Stimulated activated CD8-positive, alpha-beta memory T cell treated with anti-CD3 and anti-CD28 coated beads, Interleukin-4, amount 100 ng/mL, for 1 hour (primary cell): ENCODE results near the gene RRAS.

ENCODE experiments used
- DNase-seq, 2 donors: peaks; one replicate each; pipeline ENCODE4 v3.0.0-alpha.2; 2020; ENCODE audit warnings: low read depth in 2 of 2, low spot score in 1 of 2

The RRAS gene

DNA sequence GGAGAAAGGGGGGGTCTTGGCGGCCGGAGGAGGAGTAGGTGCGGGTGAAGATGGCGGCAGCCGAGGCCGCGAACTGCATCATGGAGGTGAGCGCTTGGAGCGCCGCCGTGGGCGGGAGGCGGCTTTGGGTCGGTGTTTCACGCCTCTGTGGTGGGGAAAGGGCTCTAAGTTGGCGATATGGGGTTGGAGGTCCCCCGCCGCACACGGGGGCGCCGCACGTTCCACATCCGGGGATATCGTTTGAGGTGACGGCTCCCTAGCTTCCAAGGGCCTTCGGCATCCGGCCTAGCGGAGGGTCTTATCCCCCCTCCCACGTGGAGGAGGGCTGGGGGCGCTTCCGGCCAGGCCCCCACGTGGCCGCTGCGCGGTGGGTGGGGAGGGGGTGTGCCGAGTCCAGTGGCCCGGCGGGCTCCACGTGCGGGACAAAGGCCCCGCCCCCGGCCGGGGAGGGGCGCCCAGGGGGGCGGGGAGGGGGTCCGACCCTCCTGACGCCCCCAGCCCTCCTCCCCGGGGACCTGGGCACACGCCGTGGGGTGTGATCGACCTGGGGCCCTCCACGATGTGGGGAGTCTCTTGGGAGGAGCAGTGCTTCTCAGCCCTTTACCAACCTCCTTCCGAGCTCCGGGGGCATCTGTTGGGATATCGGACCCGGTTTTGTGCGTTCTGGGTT lies 37.4 kb upstream of the RRAS start, which contains the start of gene PRMT1:
Gene PRMT1 (plus strand): TSS at position 41 of the 670 bp plus-strand sequence. CDS start 10 bp downstream, at position 51.
- DNase-seq, result no peak

DNA sequence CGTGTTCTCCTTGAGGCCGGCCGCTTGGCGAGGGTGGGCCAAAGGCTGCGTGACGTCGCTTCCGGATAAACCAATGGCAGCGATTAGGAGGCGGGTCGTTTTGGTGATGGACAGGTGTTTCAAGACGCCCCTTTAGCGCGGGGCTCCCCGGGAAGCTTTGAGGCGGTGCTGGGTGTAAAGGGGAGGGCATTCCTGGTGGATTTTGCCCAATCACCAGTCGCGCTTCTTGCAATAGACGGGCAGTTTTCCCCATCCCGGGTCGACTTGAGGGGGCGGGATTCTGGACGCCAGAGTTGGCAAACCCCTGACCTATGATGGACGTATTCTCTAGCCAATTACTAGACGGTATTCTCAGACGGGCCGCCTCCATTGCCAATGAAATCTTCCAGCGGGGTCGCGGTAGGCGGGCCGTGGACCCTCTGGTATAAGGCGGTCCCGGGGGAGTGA lies 36.9 kb upstream of the RRAS start:
- peak; percentile 93 to 97 for DNase-seq

DNA sequence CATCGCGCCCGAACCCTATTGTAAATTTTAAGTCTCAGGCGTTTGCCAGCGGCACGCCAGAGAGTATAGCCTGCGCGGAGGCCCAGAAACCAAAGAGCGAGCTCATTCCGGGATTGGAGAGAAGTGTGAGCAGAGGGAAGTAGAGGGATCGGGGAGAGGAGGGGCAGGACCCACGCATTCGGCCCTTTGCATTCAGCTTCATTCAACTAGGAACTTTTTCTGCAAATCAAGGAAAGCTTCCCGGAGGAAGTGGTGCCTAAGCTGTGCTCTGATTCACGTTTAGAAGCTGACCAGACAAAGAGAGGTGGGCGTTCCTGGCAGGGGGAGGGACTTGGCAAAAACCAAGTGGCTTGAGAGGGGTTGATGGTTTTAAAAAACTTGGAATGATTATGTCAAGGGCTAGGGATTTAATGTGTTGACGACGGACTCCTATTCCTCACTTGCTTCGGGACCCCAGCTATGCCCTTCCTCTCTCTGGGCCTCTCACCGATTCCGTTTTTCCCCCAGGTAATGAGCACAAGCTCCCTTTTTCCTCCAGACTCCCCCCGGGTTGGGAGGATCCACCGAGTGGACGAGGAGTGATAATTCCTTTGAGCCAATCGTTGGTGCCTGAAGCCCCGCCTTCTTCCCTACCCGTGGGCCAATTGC lies 36.3 kb upstream of the RRAS start:
- DNase-seq, result peak in 1 of 2 donors; percentile 37

DNA sequence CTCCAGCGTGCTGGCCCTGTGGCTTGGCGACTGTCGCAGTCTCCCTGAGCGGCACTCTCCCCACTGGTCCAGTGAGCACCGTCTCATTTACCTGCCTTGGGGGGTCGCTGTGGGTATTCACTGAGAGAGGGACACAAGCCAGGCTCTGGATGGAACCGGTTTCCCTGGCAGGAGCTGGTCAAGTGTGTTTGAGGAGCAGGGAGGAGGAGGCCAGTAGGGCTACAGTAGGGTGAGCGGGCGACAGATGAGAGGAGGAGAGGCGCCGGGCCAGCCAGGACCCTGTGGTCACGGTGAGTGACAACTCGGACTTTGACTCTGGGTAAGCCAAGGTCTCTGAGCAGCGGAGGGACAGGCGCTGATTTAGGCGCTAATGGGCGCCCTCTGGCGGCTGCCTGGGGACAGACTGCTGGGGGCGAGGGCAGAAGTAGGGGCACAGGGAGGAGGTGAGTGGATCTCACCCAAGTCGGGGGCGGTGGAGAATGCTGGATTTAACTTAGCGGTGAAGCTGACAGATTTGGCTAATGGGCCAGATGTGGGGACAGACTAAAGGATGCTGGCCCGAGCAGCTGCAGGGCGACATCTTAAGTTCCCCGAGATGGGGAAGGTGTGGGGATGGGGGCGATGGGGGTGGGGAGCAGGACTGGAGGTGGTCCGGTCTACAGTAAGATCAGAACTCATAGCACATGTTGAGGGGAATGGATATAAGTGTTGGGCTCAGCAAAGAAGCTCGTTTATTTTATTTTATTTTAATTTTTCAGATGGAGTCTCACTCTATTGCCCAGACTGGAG lies 32.4 kb upstream of the RRAS start:
- peak; percentile 50 to 59 for DNase-seq

DNA sequence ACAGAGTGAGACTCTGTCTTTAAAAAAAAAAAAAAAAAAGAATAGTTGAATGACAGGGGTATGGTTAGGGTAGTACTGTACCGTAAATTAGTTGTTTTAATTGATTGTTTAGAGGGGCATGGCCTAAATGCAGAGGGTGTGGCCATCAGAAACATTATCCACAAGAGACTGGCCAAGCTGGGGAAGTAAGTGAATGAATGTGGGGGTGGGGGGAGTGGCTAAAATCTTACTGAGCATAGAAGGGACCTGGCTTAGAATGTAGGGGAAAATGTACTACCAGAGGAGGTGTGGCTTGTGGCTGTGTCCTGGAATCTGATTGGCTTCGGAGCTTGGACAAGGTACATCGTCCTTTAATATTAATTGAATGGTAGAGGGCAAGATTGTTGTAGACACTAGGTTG lies 29.6 kb upstream of the RRAS start:
- DNase-seq, result no peak

DNA sequence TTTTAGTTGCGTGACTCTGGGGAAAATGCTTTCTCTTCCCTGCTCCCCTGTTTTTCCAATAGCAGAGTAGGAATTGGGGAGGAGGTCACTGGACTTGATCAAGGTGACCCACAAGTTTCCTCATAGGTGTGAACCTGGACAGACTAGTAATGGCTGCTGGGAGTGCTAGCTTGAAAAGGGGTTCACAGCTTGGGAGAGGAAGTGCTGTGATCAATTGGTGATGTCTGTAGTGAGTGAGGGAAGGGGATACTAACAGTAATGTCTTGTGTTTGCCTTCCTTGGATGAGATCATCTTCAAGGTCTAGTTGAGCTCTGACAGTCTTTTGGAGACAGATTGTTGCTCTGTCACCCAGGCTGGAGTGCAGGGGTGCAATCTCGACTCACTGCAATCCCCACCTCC lies 27.5 kb upstream of the RRAS start:
- no peak for DNase-seq

DNA sequence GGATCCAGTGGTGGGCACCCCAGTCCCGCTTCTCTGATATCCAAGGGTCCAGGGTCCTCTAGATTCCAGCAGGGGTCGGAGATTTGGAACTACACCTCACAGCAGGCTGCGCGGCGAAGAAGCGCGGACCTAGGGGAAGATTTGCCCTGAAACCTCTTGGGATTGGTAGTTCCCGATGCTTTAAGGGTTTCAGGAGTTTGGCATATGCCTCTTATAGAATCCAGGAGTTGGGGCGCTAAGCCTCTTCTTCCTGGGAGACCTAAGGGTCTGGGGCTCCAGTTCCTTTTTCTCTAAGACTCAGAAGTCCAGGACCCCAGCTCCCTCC lies 26.1 kb upstream of the RRAS start:
- no peak for DNase-seq

DNA sequence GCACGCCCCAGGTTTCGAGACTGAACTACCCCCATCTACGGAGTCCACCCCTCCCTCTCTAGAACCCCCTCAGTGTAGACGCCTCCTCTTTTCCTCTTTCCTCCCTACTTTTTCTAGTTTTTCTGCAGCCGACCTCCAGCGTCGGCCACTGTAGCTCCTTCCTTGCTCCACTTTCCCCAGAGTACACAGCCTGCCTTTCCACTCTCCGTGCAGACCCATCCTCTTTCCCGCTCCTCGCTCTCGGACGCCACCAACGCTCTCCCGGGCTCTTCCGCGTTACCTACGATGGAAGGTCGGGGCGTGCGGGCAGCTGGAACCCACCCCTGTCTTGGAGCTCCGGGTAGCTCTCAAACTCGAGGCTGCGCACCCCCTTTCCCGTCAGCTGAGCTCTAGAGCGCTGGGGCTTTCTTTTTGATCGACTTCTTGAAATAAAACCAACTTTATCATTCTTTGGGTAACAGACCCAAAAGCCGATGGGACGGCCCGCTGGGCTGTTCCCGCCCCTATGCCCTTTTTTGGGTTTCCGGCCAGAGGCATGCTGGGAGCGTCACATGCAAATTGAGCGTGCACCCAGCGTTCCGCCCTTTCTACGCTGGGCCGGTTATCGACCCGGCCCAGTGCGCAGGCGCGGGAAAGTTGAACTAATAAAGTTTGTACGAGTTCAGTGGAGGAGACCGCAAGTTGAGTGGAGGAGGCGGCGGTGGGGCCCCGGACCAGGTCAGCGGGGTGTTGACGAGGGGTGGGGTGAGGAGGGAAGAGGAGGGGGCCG lies 25.6 kb upstream of the RRAS start, which contains the start of the genes BCL2L12 and IRF3:
Gene BCL2L12 (plus strand): TSS at position 583 of the 769 bp plus-strand sequence. CDS start 760 bp downstream, outside the sequence.
Gene IRF3 (minus strand): TSS at position 507 of the 769 bp plus-strand sequence. CDS start 1,019 bp downstream, outside the sequence.
- peak; percentile 99 to 100 for DNase-seq

DNA sequence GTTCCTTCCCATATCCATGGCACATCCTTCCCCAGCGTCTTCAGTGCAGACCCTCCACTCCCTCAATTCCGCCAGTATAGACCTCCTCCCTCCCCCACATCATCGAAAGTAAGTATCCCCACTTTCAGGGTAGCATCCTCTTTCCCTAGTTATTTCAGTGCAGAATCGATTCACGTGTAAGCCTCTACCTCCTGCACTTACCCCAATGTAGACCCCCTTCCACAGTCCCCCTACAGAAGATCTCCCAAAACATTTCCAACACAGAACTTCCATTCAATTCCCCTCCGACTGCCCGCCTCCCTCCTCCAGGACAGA lies 25.1 kb upstream of the RRAS start:
- no peak for DNase-seq

DNA sequence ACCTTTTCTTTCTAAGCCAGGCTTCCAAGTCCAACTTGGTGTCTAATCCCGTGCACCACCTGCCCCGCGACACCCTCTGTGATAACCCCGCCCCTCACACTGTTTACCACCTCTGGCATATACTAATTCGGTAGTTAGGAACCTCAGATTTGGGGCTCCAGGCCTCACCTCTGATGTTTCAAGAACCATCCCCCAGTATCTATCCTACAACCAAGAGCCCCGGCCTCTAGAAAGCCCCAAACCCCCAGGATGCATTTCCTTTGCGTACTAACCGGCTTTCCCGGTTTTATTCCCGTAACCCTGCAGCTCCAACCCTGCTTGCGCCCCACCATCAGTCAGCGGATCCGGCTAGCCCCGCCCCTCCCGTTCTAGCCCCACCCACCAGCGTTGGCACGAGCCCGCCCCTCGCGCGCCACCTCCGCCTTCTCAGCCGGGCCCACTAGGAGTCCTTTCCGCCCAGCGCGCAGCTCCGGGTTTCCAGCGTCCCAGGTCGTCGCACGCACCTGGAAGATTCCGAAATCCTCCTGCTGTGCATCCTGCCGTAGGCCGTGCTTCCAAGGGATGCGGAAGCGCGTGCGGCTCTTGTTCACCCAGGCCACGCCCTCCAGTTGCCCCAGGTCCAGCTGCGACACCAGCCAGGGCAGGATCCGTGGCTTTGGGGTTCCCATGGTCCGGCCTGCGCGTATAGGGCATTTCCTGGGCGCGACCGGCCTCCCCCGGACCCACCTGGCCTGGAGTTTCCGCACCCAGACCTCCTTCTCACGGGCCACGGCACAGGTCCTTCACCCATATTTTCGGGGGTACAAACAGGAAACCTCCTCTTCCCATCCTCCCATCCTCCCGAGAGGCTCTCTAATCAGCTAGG lies 24.5 kb upstream of the RRAS start:
- peak; percentile 87 to 93 for DNase-seq

DNA sequence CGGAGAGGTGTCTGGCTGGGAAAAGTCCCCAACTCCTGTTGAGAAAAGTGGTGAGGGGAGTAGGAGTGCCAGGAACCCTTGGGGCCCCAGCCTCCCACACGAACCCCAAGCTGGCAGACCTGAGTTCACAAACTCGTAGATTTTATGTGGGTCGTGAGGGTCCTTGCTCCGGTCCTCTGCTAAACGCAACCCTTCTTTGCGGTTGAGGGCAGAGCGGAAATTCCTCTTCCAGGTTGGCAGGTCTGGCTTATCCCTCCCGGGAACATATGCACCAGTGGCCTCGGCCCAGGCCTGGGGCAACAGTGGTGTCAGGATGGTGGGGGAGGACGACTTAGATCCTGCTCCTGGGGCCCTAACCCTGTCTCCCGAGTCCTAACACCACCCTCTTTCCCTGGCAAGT lies 23.3 kb upstream of the RRAS start:
- DNase-seq, result no peak

DNA sequence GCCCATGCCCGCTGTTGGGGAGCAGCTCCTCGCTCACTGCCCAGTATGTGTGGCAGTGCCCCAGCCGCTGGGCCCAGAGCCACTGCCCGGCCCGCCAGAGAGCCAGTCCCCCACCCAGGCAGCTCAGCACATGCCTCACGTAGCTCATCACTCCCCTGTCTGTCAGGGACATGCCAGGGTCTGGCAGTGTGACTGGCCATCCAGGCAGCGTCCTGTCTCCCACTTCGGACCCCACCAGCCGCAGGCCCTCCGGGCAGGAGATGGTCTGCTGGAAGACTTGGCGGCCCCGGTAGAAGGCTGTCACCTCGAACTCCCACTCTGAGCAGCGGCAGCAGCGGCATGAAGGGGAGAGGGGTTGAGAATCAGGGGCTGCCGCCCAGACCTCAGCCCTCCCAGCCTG lies 22.1 kb upstream of the RRAS start:
- DNase-seq, result no peak

DNA sequence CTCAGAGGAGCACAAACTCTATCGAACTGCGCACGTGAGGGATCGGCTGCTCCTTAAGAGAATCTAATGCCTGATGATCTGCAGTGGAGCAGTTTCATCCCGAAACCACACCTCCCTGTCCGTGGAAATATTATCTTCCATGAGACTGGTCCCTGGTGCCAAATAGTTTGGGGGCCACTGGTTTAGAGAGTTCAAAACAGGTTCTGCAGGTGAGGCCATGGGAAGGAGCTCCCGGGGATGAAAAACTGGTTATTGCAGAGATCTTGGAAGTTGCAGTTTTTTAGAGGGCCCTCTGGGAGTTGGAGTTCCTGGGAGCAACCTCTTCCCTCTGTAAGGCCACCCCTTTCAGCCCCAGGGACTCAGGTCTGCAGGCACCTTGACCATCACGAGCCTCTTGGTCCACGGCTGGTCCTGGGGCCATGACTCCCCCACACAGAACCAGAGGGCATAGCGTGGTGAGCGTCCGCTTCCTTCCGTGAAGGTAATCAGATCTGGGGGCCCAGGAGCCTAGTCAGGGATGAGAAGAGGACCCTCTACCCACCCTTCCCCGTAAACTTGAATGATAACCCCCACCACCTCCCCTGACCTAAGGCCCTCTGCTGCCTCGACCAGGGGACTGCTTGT lies 20.5 kb upstream of the RRAS start:
- DNase-seq, result no peak

DNA sequence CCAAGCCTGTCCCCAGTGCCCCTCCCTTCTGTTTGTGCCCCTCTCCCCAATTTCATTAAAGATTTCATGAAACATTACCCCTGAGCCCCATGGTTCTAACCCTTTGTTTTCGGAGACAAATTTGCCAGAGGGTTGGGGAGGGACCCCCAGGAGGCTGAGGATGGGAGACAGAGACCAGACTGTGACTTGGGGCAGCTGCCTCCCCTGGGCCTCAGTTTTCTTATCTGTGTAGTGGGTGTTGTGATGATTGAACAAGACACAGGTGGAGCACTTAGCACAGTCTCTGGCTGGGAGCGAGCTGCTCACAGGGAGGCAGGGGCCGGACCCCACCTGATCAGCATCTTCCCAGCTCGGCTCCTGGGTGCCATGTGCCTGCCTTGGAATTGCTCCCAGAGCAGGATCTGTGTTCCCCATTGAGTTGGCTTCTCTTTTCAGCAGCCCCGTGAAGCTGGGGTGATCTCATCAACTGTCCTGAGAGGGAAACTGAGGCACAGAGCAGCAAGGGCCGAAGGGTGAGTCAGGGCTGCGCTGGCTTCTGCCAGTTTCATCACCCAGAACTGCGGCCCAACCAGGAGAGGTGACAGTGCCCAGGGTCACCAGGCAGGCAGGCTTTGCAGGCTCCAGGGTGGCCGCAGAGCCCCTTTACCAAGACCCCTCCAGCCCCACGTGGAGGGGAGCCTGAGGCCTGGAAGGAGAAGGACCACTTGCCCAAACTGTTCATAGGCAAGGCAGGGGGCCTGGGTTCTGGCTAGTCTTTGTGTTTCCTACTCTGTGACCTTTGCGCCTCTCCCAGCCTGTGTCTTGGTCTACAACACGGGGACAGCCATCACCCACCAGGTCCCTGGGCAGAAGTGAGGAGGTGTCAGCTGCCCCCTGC lies 18.9 kb upstream of the RRAS start:
- DNase-seq, result no peak

DNA sequence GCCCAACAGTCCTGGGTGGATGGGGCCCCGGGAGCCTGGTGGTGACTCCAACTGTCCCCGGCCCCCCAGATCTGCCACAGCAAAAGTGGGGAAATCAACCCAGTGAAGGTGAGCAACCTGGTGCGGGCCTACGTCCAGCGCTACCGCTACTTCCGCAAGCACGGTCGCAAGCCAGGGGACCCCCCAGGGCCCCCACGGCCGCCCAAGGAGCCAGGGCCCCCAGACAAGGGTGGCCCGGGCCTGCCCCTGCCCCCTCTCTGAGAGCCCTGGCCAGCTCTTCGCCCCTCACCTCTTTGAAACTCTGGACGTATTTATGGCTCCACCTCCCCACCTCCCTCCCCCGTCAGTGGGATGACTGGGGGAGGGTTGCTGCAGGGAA lies 18.2 kb upstream of the RRAS start:
- DNase-seq, result no peak

DNA sequence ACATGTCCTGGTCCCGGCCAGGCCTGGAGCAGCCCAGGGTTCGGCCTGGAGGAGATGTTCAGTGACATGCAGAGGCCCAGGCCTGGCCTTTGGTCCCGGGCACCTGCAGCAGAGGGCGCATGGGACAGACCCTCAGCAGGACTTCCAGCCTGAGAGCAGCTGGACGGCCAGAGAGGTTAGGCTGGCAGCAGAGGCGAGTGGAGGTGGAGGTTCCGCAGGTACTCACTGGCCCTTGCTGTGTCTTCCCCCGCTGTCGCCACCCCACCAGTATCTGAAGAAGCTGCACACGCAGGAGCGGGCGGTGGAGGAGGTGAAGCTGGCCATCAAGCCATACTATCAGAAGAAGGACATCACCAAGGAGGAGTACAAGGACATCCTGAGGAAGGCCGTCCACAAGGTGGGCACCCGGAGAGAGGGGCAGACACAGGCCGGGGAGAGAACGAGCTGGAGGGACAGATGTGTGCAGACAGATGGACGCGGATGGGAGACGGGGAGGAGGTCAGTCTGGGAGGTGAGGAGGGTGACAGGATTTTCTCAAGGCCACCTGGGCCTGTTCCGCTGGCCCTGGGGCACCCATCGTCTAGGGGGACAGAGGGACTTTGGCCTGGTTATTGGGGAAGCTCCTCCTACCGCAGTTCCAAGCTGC lies 17.7 kb upstream of the RRAS start:
- no peak for DNase-seq

DNA sequence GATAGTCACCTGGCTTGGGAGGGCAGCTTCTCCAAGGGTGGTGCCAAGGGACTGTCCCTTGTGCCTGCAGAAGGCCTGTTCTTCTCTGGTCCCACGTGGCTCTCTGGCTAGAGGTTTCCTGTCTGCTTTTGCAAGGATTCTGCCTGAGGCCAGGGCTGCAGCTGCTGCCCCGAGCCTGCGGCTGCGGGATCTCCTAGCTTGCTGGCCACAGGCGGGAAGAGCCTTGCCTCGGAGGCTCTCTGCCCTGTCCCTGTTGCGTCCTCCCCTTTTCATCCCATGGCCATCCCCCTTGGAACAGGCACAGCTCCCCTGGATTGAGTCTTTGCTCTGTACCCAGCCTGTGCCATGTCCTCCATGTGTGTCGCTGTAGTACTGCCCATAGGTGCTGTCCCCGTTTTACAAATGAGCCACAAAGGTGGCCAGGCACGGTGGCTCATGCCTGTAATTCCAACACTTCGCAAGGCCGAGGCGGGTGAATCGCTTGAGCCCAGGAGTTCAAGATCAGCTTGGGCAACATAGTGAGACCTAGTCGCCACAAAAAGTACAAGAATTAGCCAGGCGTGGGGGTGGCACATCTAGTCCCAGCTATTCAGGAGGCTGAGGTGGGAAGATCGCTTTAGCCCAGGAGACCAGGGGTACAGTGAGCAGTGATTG lies 16.6 kb upstream of the RRAS start:
- DNase-seq, result no peak
